Endothelial cell of umbilical vein (primary cell): ENCODE results near the gene TK2.

Experiments
- EZH2 ChIP-seq: IDR thresholded peaks from 2 replicates; pipeline ENCODE4 v1.6.1; 2012; ENCODE audit warnings: borderline replicate concordance, low read depth, mild to moderate bottlenecking, moderate library complexity, low read length, inconsistent platforms; ENCODE audit not compliant: severe bottlenecking
- FOS ChIP-seq: IDR thresholded peaks from 2 replicates; pipeline ENCODE4 v1.6.1; 2011; ENCODE audit warnings: mild to moderate bottlenecking, low read length, moderate library complexity, borderline replicate concordance; ENCODE audit not compliant: insufficient read depth
- POLR2A ChIP-seq: IDR thresholded peaks from 2 replicates; pipeline ENCODE4 v1.6.1; 2012; ENCODE audit warnings: low read depth, mild to moderate bottlenecking, control low read depth, low read length
- POLR2AphosphoS5 ChIP-seq: IDR thresholded peaks from 2 replicates; pipeline ENCODE4 v1.6.1; 2012; ENCODE audit warnings: low read depth, mild to moderate bottlenecking, control low read depth, low read length, moderate library complexity; ENCODE audit not compliant: insufficient read depth
- TF ChIP-seq, protein P1 (sequence below), 2 donors: IDR thresholded peaks; 1 replicate in 1 of 2; 2 replicates in 1 of 2; pipeline ENCODE4 v1.5.1; 2011; ENCODE audit warnings: low read length in 2 of 2, mild to moderate bottlenecking in 2 of 2, moderate library complexity in 2 of 2, control low read depth in 1 of 2, inconsistent platforms in 1 of 2, low read depth in 1 of 2; ENCODE audit not compliant: insufficient read depth in 1 of 2; ENCODE audit errors: extremely low read depth in 1 of 2

DNA sequence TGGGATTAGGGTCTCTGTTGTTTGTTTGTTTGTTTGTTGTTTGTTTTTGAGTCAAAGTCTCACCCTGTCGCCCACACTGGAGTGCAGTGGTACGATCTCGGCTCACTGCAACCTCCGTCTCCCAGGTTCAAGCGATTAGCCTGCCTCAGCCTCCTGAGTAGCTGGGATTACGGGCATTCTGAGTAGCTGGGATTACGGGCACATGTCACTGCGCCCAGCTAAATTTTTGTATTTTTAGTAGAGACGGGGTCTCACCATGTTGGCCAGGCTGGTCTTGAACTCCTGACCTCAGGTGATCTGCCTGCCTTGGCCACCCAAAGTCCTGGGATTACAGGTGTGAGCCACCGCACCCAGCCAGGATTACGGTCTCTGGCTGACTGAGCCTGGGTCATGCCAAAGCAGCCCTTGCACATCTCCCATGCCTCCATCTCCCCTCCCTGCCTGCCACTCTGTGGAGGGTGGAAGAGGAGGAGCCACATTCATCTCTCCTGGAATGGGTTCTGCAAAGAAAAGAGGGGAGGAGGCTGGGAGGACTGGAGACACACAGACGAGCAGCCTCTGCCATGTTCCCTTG is 63.6 kb downstream of the TK2 start:
- TF ChIP-seq EZH2: no peak
- TF ChIP-seq POLR2AphosphoS5: no peak
- TF ChIP-seq POLR2A: no peak
- TF ChIP-seq, protein P1, sequence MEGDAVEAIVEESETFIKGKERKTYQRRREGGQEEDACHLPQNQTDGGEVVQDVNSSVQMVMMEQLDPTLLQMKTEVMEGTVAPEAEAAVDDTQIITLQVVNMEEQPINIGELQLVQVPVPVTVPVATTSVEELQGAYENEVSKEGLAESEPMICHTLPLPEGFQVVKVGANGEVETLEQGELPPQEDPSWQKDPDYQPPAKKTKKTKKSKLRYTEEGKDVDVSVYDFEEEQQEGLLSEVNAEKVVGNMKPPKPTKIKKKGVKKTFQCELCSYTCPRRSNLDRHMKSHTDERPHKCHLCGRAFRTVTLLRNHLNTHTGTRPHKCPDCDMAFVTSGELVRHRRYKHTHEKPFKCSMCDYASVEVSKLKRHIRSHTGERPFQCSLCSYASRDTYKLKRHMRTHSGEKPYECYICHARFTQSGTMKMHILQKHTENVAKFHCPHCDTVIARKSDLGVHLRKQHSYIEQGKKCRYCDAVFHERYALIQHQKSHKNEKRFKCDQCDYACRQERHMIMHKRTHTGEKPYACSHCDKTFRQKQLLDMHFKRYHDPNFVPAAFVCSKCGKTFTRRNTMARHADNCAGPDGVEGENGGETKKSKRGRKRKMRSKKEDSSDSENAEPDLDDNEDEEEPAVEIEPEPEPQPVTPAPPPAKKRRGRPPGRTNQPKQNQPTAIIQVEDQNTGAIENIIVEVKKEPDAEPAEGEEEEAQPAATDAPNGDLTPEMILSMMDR (IDR thresholded peaks at IDR 0.05; ENCODE audit: extremely low read depth in 1 of 2, insufficient read depth in 1 of 2, low read depth in 1 of 2, low read length in 2 of 2): no peak
- TF ChIP-seq FOS: no peak
